Bone marrow (tissue), 2 donors: ENCODE data around the gene POU3F1.
"Not testable (repeated sequence)": the region's sequence is repeated elsewhere in the genome, so short reads cannot be mapped to it uniquely, and the experiment has no call there.

Source experiments
- DNase-seq, 2 donors: peaks; one replicate each; lab custom pipeline; 2025; lab: John Stamatoyannopoulos, UW

Gene POU3F1

GRCh38 chr1:38047603-38048141 is 1.1 kb upstream of the POU3F1 start:
- no peak for DNase-seq

- DNase-seq: peak in 1 of 2 donors; percentile 8
Measured at GRCh38 chr1:38046884-38047602, 450 bp upstream of the POU3F1 start.

- DNase-seq: no peak
Measured at GRCh38 chr1:38045401-38046332, 926 bp downstream of the POU3F1 start.

GRCh38 chr1:38044221-38045215 is 2.1 kb downstream of the POU3F1 start:
- DNase-seq: no peak

- no peak for DNase-seq
Measured at GRCh38 chr1:38043036-38043747, 3.4 kb downstream of the POU3F1 start.

GRCh38 chr1:38041936-38042834 is 4.4 kb downstream of the POU3F1 start:
- DNase-seq: no peak

GRCh38 chr1:38039331-38040088 is 7.1 kb downstream of the POU3F1 start:
- DNase-seq: no peak

GRCh38 chr1:38038861-38039260 is 7.7 kb downstream of the POU3F1 start:
- no peak for DNase-seq

GRCh38 chr1:38037221-38037939 is 9.2 kb downstream of the POU3F1 start:
- no peak for DNase-seq

GRCh38 chr1:38034871-38035270 is 11.7 kb downstream of the POU3F1 start:
- no peak for DNase-seq

GRCh38 chr1:38032992-38033391 is 13.6 kb downstream of the POU3F1 start:
- not testable (repeated sequence) for DNase-seq

GRCh38 chr1:38031513-38031866 is 15.1 kb downstream of the POU3F1 start:
- no peak for DNase-seq

- DNase-seq: no peak
Measured at GRCh38 chr1:38030596-38031512, 15.7 kb downstream of the POU3F1 start.

GRCh38 chr1:38029685-38030511 is 16.7 kb downstream of the POU3F1 start:
- DNase-seq: peak in 1 of 2 donors; percentile 80

- DNase-seq: no peak
Measured at GRCh38 chr1:38029081-38029681, 17.4 kb downstream of the POU3F1 start.

- no peak for DNase-seq
Measured at GRCh38 chr1:38028671-38029070, 17.9 kb downstream of the POU3F1 start.
